ENCODE data around the gene GLI3.

Gene GLI3

GRCh38 chr7:42144604-42145003 is 92.4 kb downstream of the GLI3 start:
- no peak for DNase-seq (ENCODE audit: low read depth in 1 of 2, low spot score in 1 of 2)

GRCh38 chr7:42143711-42144600 is 93.1 kb downstream of the GLI3 start:
- DNase-seq (ENCODE audit: low read depth in 1 of 2, low spot score in 1 of 2) = no peak

- DNase-seq (ENCODE audit: low read depth in 1 of 2, low spot score in 1 of 2) = no peak
Measured at GRCh38 chr7:42142089-42142488, 94.9 kb downstream of the GLI3 start.

GRCh38 chr7:42139751-42140150 is 97.3 kb downstream of the GLI3 start:
- no peak for DNase-seq (ENCODE audit: low read depth in 1 of 2, low spot score in 1 of 2)

GRCh38 chr7:42138691-42139090 is 98.3 kb downstream of the GLI3 start:
- DNase-seq (ENCODE audit: low read depth in 1 of 2, low spot score in 1 of 2) = no peak

- no peak for DNase-seq (ENCODE audit: low read depth in 1 of 2, low spot score in 1 of 2)
Measured at GRCh38 chr7:42137941-42138340, 99.1 kb downstream of the GLI3 start.

GRCh38 chr7:42137431-42137830 is 99.6 kb downstream of the GLI3 start:
- no peak for DNase-seq (ENCODE audit: low read depth in 1 of 2, low spot score in 1 of 2)

GRCh38 chr7:42135728-42136127 is 101.3 kb downstream of the GLI3 start:
- DNase-seq (ENCODE audit: low read depth in 1 of 2, low spot score in 1 of 2) = no peak

- DNase-seq (ENCODE audit: low read depth in 1 of 2, low spot score in 1 of 2) = no peak
Measured at GRCh38 chr7:42134276-42134876, 102.6 kb downstream of the GLI3 start.

GRCh38 chr7:42133321-42133720 is 103.7 kb downstream of the GLI3 start:
- no peak for DNase-seq (ENCODE audit: low read depth in 1 of 2, low spot score in 1 of 2)

GRCh38 chr7:42128703-42129102 is 108.3 kb downstream of the GLI3 start:
- DNase-seq (ENCODE audit: low read depth in 1 of 2, low spot score in 1 of 2) = no peak

GRCh38 chr7:42127232-42127622 is 109.8 kb downstream of the GLI3 start:
- DNase-seq (ENCODE audit: low read depth in 1 of 2, low spot score in 1 of 2) = no peak

- DNase-seq (ENCODE audit: low read depth in 1 of 2, low spot score in 1 of 2) = no peak
Measured at GRCh38 chr7:42126475-42127231, 110.4 kb downstream of the GLI3 start.

GRCh38 chr7:42125321-42125720 is 111.7 kb downstream of the GLI3 start:
- DNase-seq (ENCODE audit: low read depth in 1 of 2, low spot score in 1 of 2) = no peak

GRCh38 chr7:42123716-42124115 is 113.3 kb downstream of the GLI3 start:
- DNase-seq (ENCODE audit: low read depth in 1 of 2, low spot score in 1 of 2) = no peak

GRCh38 chr7:42120191-42120590 is 116.8 kb downstream of the GLI3 start:
- DNase-seq (ENCODE audit: low read depth in 1 of 2, low spot score in 1 of 2) = no peak

- DNase-seq (ENCODE audit: low read depth in 1 of 2, low spot score in 1 of 2) = no peak
Measured at GRCh38 chr7:42117201-42117600, 119.8 kb downstream of the GLI3 start.

- no peak for DNase-seq (ENCODE audit: low read depth in 1 of 2, low spot score in 1 of 2)
Measured at GRCh38 chr7:42115795-42116194, 121.2 kb downstream of the GLI3 start.

- DNase-seq (ENCODE audit: low read depth in 1 of 2, low spot score in 1 of 2) = no peak
Measured at GRCh38 chr7:42110333-42110732, 126.7 kb downstream of the GLI3 start.

GRCh38 chr7:42108803-42109528 is 128.0 kb downstream of the GLI3 start:
- DNase-seq (ENCODE audit: low read depth in 1 of 2, low spot score in 1 of 2) = no peak

GRCh38 chr7:42107484-42108240 is 129.3 kb downstream of the GLI3 start:
- DNase-seq (ENCODE audit: low read depth in 1 of 2, low spot score in 1 of 2) = no peak
